ENCODE data around the gene ATG4B.
"Not testable (repeated sequence)": the region's sequence is repeated elsewhere in the genome, so short reads cannot be mapped to it uniquely, and the experiment has no call there.

Gene ATG4B

GRCh38 chr2:241660593-241661213 lies 23.2 kb downstream of the ATG4B start:
- no peak for DNase-seq
- peaks cover 18% of the 10 kb centered on the region for H3K4me1 Mint-ChIP-seq
- no peak overlapping the region for H3K4me3 Mint-ChIP-seq
- H3K9me3 Mint-ChIP-seq, result no peaks in the 10 kb centered on the region
- no peaks in the 10 kb centered on the region for H3K27me3 Mint-ChIP-seq (ENCODE audit: low read depth, poor library complexity)
- H3K27ac Mint-ChIP-seq, result no peak overlapping the region
- TF ChIP-seq, protein P1, sequence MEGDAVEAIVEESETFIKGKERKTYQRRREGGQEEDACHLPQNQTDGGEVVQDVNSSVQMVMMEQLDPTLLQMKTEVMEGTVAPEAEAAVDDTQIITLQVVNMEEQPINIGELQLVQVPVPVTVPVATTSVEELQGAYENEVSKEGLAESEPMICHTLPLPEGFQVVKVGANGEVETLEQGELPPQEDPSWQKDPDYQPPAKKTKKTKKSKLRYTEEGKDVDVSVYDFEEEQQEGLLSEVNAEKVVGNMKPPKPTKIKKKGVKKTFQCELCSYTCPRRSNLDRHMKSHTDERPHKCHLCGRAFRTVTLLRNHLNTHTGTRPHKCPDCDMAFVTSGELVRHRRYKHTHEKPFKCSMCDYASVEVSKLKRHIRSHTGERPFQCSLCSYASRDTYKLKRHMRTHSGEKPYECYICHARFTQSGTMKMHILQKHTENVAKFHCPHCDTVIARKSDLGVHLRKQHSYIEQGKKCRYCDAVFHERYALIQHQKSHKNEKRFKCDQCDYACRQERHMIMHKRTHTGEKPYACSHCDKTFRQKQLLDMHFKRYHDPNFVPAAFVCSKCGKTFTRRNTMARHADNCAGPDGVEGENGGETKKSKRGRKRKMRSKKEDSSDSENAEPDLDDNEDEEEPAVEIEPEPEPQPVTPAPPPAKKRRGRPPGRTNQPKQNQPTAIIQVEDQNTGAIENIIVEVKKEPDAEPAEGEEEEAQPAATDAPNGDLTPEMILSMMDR (IDR thresholded peaks at IDR 0.05), result no peak
- peaks cover 36% of the 10 kb centered on the region for H3K36me3 Mint-ChIP-seq (ENCODE audit: low read depth)

DNA sequence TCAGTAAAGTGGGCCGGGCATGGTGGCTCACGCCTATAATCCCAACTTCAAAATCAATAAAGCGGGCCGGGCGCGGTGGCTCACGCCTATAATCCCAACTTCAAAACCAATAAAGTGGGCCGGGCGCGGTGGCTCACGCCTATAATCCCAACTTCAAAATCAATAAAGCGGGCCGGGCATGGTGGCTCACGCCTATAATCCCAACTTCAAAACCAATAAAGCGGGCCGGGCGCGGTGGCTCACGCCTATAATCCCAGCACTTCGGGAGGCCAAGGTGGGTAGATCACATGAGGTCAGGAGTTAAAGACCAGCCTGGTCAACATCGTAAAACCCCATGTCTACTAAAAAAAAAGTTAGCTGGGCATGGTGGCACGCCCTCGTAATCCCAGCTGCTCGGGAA lies 25.2 kb downstream of the ATG4B start:
- not testable (repeated sequence) for H3K27ac Mint-ChIP-seq, DNase-seq

DNA sequence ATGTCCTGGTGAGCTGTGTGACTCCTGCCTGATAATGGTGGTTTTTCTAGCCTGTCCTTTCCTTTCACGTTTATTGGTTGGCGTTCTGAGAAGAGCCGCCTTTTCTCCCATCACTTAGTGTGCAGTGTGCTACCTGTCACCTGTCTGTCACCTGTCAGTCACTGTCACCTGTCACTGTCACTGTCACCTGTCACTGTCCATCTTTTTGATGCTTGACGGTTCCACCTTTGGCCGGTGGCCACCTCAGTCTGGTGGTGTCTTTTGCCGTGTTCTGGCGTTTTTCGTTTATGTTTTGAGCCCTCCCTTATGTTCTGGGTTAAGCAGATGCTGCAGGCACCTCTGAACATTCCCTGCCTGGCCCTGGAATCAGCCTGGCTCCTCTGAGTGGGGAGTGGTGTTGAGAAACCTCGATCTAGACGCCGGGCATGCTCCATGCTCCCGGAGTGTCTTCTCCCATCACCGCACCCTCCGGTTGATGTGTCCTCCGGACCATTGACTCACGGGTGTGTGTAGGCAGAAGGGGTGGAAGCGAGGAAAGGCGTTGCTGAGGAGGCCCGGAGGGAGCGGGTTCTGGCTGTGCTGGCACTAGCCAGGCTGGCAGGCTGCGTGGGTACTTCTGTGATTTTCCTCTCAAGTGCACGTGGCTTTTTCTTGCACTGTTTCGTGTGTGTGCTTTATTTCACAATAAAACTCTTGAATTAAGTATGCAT lies 28.4 kb downstream of the ATG4B start:
- Mint-ChIP-seq H3K4me1 (peaks cover 38% of the 10 kb centered on the region), H3K27me3 (ENCODE audit: low read depth, poor library complexity) (no peaks in the 10 kb centered on the region), H3K36me3 (ENCODE audit: low read depth) (peaks cover 41% of the 10 kb centered on the region), H3K27ac (peak overlapping the region; percentile 54), H3K4me3 (peak overlapping the region; percentile 75), H3K9me3 (no peaks in the 10 kb centered on the region)
- no peak for DNase-seq
- TF ChIP-seq, protein P1 (IDR thresholded peaks at IDR 0.05), result no peak

More for the DNA sequence above, 25.2 kb downstream of the ATG4B start:
- H3K9me3 Mint-ChIP-seq; H3K4me3 Mint-ChIP-seq; H3K27me3 Mint-ChIP-seq (ENCODE audit: low read depth, poor library complexity): not testable (repeated sequence)
- peaks cover 31% of the 10 kb centered on the region for H3K4me1 Mint-ChIP-seq
- peaks cover 32% of the 10 kb centered on the region for H3K36me3 Mint-ChIP-seq (ENCODE audit: low read depth)

DNA sequence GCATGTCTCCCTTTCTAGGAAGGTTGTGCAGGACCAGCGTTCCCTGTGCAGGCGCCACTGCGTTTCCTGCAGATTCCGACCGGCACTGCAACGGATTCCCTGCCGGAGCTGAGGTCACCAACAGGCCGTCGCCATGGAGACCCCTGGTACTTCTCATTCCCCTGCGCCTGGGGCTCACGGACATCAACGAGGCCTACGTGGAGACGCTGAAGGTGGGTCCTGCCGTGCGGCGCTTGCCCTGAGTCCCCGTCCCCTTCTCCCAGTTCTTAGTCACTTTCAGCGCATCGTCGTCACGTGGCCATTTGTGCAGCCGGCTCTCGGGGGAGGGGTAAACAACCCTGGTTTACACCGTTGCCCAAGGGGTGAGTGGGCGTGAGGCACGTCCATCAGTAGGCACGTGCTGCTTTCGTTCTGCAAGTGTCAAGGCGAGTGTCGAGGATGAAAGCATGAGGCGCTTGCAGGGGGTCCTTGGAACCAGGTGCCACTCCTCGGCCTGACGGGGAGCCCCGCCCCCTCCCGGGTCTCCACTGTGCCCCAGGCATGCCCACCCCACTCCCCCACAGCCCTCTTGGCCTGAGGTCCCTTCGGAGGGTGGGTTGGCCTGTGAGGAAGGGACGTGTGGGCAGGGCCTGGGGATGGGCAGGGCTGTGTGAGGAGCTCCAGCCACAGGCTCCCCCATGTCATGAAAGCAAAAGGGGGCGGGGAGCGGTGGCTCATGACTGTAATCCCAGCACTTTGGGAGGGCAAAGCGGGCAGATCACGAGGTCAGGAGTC lies 29.3 kb downstream of the ATG4B start:
- peak; percentile 85 for DNase-seq
- H3K9me3 Mint-ChIP-seq, result no peaks in the 10 kb centered on the region
- peak overlapping the region; percentile 75 for H3K4me3 Mint-ChIP-seq
- TF ChIP-seq, protein P1 (IDR thresholded peaks at IDR 0.05), result no peak
- peak overlapping the region; percentile 94 for H3K27ac Mint-ChIP-seq
- H3K36me3 Mint-ChIP-seq (ENCODE audit: low read depth), result peaks cover 39% of the 10 kb centered on the region
- H3K4me1 Mint-ChIP-seq, result peaks cover 30% of the 10 kb centered on the region
- no peaks in the 10 kb centered on the region for H3K27me3 Mint-ChIP-seq (ENCODE audit: low read depth, poor library complexity)

DNA sequence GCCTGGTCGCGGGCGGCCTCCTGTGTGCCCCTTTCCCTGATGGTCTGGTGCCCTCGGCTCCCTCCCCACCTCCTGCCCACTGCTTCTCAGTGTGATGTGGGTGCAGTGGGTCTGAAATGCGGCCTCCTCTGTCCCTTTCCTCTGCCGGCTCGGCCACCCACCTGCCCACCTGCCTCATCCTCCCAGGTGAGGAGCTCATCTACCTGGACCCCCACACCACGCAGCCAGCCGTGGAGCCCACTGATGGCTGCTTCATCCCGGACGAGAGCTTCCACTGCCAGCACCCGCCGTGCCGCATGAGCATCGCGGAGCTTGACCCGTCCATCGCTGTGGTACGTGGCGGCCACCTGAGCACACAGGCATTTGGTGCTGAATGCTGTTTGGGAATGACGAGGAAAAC lies 30.9 kb downstream of the ATG4B start:
- H3K9me3 Mint-ChIP-seq, result no peaks in the 10 kb centered on the region
- no peak overlapping the region for H3K27ac Mint-ChIP-seq
- TF ChIP-seq, protein P1 (IDR thresholded peaks at IDR 0.05), result no peak
- H3K4me1 Mint-ChIP-seq, result peaks cover 29% of the 10 kb centered on the region
- H3K4me3 Mint-ChIP-seq, result no peak overlapping the region
- H3K36me3 Mint-ChIP-seq (ENCODE audit: low read depth), result peaks cover 38% of the 10 kb centered on the region
- no peaks in the 10 kb centered on the region for H3K27me3 Mint-ChIP-seq (ENCODE audit: low read depth, poor library complexity)
- no peak for DNase-seq

- Mint-ChIP-seq H3K27ac (no peak overlapping the region), H3K4me1 (peaks cover 29% of the 10 kb centered on the region), H3K4me3 (no peak overlapping the region), H3K9me3 (no peaks in the 10 kb centered on the region), H3K36me3 (ENCODE audit: low read depth) (peaks cover 38% of the 10 kb centered on the region), H3K27me3 (ENCODE audit: low read depth, poor library complexity) (no peaks in the 10 kb centered on the region)
- DNase-seq, result no peak
- TF ChIP-seq, protein P1 (IDR thresholded peaks at IDR 0.05), result no peak
Measured at GRCh38 chr2:241668839-241669238, 31.3 kb downstream of the ATG4B start.
